Gastroesophageal sphincter (tissue), 3 donors: ENCODE measurements around the gene CYP2D6.

ENCODE experiments used
- CTCF ChIP-seq, 4 experiments: fragments of 200-600 bp in 2 of 4; fragments of 450-650 bp in 2 of 4; sonication (generic) in 1 of 4; IDR thresholded peaks; one replicate each; pipeline ENCODE4 v1.5.1; 2017 to 2019; ENCODE audit warnings: antibody characterized with exemption in 4 of 4, mild to moderate bottlenecking in 2 of 4, moderate library complexity in 2 of 4
- EP300 ChIP-seq: sonication (generic); formaldehyde crosslinking; IDR thresholded peaks from one replicate; pipeline ENCODE4 v1.6.1; 2017; ENCODE audit warnings: antibody characterized with exemption, mild to moderate bottlenecking
- POLR2A ChIP-seq, 2 donors: fragments of 450-650 bp; IDR thresholded peaks; one replicate each; pipeline ENCODE4 v1.6.1; 2017; ENCODE audit warnings: antibody characterized with exemption in 2 of 2, mild to moderate bottlenecking in 2 of 2, moderate library complexity in 1 of 2
- POLR2AphosphoS5 ChIP-seq: sonication (generic); formaldehyde crosslinking; IDR thresholded peaks from one replicate; pipeline ENCODE4 v1.6.1; 2017; ENCODE audit warnings: antibody characterized with exemption

DNA sequence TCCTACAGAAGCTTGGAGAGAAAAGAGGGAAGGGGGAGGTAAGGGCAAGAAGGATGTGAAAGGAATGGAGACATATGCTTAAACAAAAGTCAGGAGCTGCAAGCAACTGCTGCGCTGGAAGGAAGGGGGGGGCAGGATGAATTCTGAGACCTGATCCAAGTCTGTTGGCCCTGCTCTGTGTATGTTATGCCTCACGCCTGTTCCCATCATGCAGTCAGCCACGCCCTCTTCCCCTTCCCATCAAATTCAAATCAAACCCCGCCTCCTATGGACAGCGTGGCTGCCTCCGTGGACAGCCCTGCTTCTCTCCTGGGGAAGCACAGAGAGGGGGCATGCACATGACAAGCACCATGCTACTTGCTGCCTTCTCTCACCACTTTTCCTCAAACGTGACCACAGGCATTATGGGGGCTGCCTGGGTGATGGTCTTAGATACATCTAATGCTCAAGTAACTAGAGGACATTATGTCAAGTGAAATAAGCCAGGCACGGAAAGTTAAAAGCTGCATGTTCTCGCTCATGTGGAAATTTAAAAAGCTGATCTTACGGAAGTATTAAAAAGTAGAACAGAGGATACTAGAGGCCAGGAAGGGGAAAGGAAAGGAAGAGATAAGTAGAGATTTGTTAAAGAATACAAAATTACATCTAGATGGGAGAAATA lies 45.8 kb upstream of the CYP2D6 start:
- no peak for TF ChIP-seq POLR2A (IDR thresholded peaks at IDR 0.05)
- TF ChIP-seq POLR2AphosphoS5: no peak
- no peak for TF ChIP-seq CTCF (IDR thresholded peaks at IDR 0.05)
- TF ChIP-seq EP300: no peak
